GM18867 (cell line): ENCODE measurements around the gene CPAMD8.

Source experiments
- ATAC-seq: cut with Tn5 transposase; IDR thresholded peaks from one replicate; pipeline ENCODE4 v1.9.1; 2021; ENCODE audit warnings: mild to moderate bottlenecking, moderate library complexity; ENCODE audit not compliant: unreplicated experiment

The CPAMD8 gene

DNA sequence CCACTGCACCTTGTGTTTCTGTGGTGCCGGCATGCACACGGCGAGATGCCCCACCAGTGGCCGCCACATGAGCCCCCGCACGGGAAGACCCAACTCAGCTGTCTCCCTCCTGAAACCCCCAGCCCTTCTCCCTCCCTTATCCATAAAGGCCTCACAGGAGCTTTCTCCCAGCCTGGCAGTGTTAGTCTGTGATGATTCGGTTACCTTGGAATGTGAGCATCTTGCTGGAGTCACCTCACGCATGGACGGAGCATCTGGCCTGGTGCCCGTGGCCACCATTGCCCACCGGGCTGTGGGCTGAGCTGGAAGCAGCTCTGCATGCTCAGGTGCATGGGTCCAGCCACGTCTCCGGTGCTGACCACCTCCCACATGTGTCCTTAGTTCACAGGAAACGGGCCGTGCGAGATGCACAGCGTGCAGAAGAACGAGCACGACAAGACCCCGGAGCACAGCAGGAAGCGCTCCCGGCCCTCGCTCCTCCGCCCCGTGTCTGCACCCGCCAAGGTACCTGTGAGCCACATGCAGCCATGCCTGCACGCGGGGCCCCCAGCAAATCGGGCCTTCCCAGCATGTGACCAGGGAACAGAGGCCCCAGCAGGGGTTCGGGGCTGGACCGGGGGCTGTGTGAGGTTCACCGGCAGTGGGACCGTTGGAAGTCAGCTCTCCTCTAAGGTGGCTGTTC, 175.4 kb downstream of the CPAMD8 start:
- no peak for ATAC-seq

DNA sequence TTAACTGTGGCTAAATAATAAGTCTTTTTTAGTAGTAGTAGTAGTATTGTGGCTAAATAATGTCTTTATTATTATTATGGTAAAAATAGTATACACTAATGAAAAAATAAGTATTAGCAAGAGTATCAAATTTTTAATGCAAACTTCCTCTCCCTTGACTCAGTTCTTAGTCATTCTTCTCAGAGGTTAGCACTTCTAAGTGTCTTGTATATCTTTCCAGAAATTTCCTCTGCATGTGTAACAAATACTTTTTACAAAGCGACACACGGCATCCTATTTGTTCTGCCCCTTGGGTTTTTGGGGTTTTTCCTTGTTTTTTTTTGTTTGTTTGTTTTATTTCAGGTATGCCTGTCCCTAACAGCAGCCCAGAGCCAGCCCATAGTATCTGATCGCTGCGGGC, 176.5 kb downstream of the CPAMD8 start:
- no peak for ATAC-seq

DNA sequence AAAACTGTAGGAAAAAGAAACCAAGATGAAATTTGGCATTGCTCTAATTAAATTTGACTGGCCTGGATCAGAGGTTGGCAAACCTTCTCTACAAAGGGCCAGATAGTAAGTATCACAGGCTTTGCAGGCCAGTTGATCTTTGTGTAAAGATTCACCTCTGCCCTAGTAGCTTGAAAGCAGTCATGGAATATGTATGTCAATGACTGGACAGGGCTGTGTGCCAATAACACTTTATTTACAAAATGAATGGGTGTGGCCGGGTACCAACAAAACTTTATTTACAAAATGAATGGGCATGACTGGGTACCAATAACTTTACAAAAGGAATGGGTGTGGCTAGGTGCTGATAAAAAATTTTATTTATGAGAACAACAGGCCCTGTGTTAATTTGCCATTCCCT, 177.4 kb downstream of the CPAMD8 start:
- no peak for ATAC-seq

DNA sequence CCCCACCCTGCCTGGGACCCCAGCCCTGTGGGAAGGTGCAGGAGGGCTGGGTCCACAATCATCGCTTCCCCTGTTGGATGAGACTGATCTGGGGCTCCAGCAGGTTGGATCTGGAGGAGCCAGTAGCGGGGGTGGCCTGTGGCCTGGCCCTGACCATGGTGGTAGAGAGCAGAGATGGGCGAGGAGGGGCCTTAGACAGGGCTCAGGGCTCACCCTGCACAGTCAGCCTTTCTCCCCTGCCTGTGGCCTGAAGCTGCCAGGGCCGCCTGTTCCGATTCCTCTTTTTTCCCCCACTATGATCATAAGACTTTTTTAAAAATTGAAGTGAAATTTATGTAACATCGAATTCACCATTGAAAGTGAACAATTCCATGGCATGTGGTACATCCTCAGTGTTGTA, 179.2 kb downstream of the CPAMD8 start:
- ATAC-seq, result no peak

DNA sequence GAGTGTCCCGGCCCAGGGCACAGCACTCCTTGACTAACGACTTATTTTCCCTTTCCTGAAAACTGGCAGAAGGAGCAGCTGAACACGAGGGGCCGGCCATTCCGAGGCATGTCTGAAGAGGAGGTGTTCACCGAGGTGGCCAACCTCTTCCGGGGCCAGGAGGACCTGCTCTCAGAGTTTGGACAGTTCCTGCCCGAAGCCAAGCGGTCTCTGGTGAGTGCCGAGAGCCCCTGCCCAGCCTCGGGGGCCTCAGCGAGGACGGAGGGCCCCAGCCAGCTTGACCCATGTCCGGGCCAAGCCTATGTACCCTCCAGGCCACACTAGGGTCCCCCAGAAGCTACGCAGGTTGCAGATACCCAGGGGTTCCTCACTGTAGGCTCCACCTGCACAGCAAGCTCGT, 179.7 kb downstream of the CPAMD8 start:
- no peak for ATAC-seq
